Measurements from ENCODE around the gene EFCAB5. TPM values are rescaled to one million over a fixed set of nuclear protein-coding genes. Genes with fewer than 3 reads are reported as not detected.
"Not testable (repeated sequence)": the region's sequence is repeated elsewhere in the genome, so short reads cannot be mapped to it uniquely, and the experiment has no call there.

The EFCAB5 gene
- total RNA-seq, 1 experiment from 2014 or later = 0.16 TPM

GRCh38 chr17:30002088-30002487, 60.7 kb downstream of the EFCAB5 start:
- DNase-seq (ENCODE audit: low read depth in 1 of 2, low spot score in 2 of 2) = no peak
- Histone ChIP-seq H3K4me1 (replicated peaks) (peaks cover 6% of the 10 kb centered on the region), H3K4me3 (no peak overlapping the region), H3K36me3 (no peaks in the 10 kb centered on the region), H3K27ac (no peak overlapping the region), H3K9me3 (replicated peaks) (no peaks in the 10 kb centered on the region), H3K27me3 (replicated peaks) (no peaks in the 10 kb centered on the region)

DNA sequence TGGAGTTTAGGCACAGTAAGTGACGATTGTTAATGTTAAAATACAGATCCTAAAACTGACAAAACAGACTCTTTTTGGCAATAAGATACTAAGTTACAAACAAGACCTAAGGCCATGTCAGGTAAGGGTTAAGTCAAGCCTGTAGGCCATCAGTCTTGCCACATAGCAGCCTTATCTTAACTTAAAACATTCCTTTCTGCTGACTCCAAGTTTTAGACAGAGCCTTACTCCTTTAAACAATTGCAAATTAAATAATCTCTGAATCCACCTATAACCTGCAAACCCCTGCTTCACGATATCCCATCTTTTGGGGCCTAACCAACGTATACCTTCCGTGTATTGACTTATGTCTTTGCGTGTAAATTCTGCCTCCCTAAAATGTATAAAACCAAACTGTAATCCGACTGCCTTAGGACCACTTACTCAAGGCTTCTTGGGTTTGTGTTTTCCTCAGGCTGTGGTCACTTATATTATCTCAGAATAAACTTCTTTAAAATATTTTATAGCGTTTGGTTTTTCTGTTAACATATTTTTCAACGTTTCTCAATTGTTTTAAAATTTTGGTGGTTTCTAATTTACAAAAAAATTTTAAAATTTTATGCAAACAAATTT, 64.4 kb downstream of the EFCAB5 start:
- H3K36me3 ChIP-seq = no peaks in the 10 kb centered on the region
- DNase-seq (ENCODE audit: low read depth in 1 of 2, low spot score in 2 of 2) = peak in 1 of 2 experiments; percentile 6
- H3K27ac ChIP-seq = no peak overlapping the region
- no peak overlapping the region for H3K4me3 ChIP-seq
- peaks cover 6% of the 10 kb centered on the region for H3K4me1 ChIP-seq (replicated peaks)
- H3K9me3 ChIP-seq (replicated peaks) = no peaks in the 10 kb centered on the region
- no peaks in the 10 kb centered on the region for H3K27me3 ChIP-seq (replicated peaks)

GRCh38 chr17:30011934-30012333, 70.5 kb downstream of the EFCAB5 start:
- not testable (repeated sequence) for H3K27ac ChIP-seq; H3K4me1 ChIP-seq (replicated peaks); H3K9me3 ChIP-seq (replicated peaks); H3K4me3 ChIP-seq; DNase-seq (ENCODE audit: low read depth in 1 of 2, low spot score in 2 of 2); H3K27me3 ChIP-seq (replicated peaks); H3K36me3 ChIP-seq

DNA sequence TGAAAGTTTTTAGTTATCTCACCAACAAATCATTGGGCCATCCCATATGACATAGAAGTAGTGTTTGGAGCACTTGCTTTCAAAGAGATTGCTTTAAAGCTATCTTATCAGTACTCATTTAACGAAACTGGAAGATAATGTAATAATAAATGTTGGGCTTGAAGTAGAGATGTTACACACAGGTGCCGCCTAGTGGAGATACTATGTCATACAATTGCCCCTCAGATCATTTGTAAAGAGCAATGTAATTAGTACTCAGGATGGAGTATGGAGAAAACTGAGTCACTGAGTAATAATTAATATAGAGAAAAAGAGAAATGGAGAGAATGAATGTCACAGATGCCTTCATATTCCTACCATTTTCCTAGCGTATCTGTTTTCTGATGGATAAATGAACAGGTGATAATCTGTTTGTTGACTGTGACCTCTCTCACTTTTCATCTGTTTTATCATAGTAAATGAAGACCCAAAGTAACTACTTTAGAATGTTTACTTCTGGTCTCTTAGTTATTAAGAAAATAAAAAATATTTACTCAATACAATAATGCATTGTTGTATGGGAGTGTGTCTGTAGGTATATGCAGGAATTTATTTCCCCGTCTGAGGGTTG, 80.4 kb downstream of the EFCAB5 start:
- no peaks in the 10 kb centered on the region for H3K27me3 ChIP-seq (replicated peaks)
- H3K36me3 ChIP-seq = no peaks in the 10 kb centered on the region
- no peak overlapping the region for H3K4me3 ChIP-seq
- no peaks in the 10 kb centered on the region for H3K9me3 ChIP-seq (replicated peaks)
- DNase-seq (ENCODE audit: low read depth in 1 of 2, low spot score in 2 of 2) = peak in 1 of 2 experiments; percentile 33
- H3K4me1 ChIP-seq (replicated peaks) = no peaks in the 10 kb centered on the region
- H3K27ac ChIP-seq = no peak overlapping the region

DNA sequence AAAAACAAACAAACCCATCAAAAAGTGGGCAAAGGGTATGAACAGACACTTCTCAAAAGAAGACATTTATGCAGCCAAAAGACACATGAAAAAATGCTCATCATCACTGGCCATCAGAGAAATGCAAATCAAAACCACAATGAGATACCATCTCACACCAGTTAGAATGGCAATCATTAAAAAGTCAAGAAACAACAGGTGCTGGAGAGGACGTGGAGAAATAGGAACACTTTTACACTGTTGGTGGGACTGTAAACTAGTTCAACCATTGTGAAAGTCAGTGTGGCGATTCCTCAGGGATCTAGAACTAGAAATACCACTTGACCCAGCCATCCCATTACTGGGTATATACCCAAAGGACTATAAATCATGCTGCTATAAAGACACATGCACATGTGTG, 83.9 kb downstream of the EFCAB5 start:
- not testable (repeated sequence) for H3K27me3 ChIP-seq (replicated peaks); H3K36me3 ChIP-seq

DNA sequence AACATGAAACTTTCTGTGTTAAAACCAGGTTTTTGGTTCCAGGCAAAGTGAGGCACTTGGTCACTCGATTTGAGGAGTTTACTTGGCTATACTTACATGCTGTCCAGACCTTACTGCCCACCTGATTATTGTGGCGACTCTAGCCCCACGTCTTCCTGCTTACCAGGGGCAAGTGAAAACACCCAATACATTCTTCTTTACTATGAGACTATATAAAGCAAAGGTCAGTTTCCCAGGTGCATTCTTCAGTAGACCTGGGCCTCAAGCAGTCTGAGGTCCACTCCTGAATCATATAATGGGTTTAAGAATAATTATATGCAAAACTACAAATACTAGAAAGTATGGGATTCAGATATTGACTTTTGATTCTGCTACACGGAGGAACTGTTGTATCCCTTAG, 86.2 kb downstream of the EFCAB5 start:
- Histone ChIP-seq H3K4me3 (no peak overlapping the region), H3K4me1 (replicated peaks) (no peaks in the 10 kb centered on the region), H3K36me3 (no peaks in the 10 kb centered on the region), H3K27ac (no peak overlapping the region), H3K9me3 (replicated peaks) (no peaks in the 10 kb centered on the region), H3K27me3 (replicated peaks) (no peaks in the 10 kb centered on the region; the same call in 1 of the 2 replicates)
- no peak for DNase-seq (ENCODE audit: low read depth in 1 of 2, low spot score in 2 of 2)

More for the DNA sequence above, 83.9 kb downstream of the EFCAB5 start:
- not testable (repeated sequence) for H3K27ac ChIP-seq; H3K9me3 ChIP-seq (replicated peaks); H3K4me3 ChIP-seq; DNase-seq (ENCODE audit: low read depth in 1 of 2, low spot score in 2 of 2); H3K4me1 ChIP-seq (replicated peaks)

DNA sequence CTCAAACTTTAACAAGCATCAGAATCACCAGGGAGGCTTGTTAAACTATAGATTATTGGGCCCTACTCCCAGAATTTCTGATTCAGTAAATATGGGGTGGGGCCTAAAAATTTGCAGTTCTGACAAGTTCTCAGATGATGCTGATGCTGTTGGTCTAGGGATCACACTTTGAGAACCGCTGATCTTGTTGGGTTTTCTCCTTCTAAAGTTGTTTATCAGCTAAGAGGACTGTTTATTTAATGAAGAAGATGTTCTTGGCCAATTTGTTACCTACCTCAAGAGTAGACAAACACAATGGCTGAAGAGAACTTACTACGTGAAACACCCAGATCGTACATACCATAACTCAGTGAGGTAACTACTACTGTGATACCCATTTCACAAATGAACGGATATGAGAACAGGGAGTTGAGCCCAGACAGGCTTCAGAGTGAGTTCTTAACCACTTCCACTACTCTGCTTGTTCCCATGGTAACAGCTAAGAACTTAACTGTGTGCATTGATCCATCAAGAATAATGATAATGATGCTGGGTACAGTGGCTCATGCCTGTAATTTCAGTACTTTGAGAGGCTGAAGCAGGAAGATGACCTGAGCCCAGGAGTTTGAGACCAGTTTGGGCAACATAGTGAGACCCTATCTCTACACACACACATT, 89.9 kb downstream of the EFCAB5 start:
- Histone ChIP-seq H3K4me3 (no peak overlapping the region), H3K27me3 (replicated peaks) (peaks cover 16% of the 10 kb centered on the region), H3K4me1 (replicated peaks) (no peaks in the 10 kb centered on the region), H3K27ac (no peak overlapping the region), H3K36me3 (no peaks in the 10 kb centered on the region), H3K9me3 (replicated peaks) (no peaks in the 10 kb centered on the region)
- no peak for DNase-seq (ENCODE audit: low read depth in 1 of 2, low spot score in 2 of 2)

GRCh38 chr17:30035369-30035768, 93.9 kb downstream of the EFCAB5 start:
- DNase-seq (ENCODE audit: low read depth in 1 of 2, low spot score in 2 of 2) = no peak
- Histone ChIP-seq H3K27me3 (replicated peaks) (peaks cover 21% of the 10 kb centered on the region), H3K9me3 (replicated peaks) (no peaks in the 10 kb centered on the region), H3K36me3 (no peaks in the 10 kb centered on the region), H3K4me1 (replicated peaks) (no peaks in the 10 kb centered on the region), H3K27ac (no peak overlapping the region), H3K4me3 (no peak overlapping the region)

DNA sequence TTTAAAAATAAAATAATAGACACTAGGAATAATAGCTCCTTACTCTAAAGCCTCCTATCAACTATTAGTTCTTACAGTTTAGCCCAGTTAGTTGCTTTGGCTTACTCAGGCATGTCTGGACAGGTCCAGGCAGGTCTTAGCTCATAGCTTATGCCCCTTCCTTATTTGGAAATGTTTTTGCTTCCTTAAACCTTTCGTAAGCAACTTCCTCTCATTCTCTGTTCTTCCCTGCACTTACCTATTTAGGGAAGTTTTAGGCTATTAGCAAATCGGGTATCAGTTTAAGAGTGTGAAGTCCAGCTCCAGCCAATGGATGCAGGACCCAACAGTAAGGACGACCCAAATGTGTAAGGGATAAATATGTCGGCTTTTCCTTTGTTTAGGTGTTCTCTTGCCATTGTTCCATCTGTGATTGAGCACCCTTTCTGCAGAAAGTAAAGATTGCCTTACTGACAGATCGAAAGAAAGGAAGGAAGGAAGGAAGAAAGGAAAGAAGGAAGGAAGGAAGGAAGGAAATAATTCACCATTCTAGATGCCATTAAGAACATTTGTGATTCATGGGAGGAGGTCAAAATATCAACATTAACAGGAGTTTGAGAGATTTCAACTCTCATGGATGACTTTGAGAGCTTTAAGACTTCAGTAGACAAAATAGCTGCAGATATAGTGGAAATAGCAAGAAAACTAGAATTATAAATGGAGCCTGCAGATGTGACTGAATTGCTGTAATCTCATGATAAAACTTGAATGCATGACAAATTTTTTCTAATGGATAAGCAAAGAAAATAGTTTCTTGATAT, 99.5 kb downstream of the EFCAB5 start:
- not testable (repeated sequence) for H3K9me3 ChIP-seq (replicated peaks)

DNA sequence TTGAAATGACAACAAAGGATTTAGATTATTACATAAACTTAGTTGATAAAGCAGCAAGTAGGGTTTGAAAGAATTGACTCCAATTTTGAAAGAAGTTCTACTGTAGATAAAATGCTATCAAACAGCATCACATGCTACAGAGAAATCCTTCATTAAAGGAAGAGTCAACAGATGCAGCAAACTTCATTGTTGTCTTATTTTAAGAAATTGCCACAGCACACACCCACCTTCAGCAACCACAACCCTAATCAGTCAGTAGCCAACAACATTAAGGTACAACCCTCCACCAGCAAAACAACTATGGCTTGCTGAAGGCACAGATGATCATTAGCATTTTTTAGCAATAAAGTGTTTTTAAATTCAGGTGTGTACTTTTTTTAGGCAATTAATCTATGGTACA, 100.1 kb downstream of the EFCAB5 start:
- peaks cover 5% of the 10 kb centered on the region; the same call in 1 of the 2 replicates for H3K27me3 ChIP-seq (replicated peaks)
- H3K4me1 ChIP-seq (replicated peaks) = no peaks in the 10 kb centered on the region
- H3K27ac ChIP-seq = no peak overlapping the region
- H3K4me3 ChIP-seq = no peak overlapping the region
- no peaks in the 10 kb centered on the region for H3K9me3 ChIP-seq (replicated peaks)
- no peaks in the 10 kb centered on the region for H3K36me3 ChIP-seq
- no peak for DNase-seq (ENCODE audit: low read depth in 1 of 2, low spot score in 2 of 2)

More for the DNA sequence above, 99.5 kb downstream of the EFCAB5 start:
- not testable (repeated sequence) for H3K4me3 ChIP-seq; H3K27me3 ChIP-seq (replicated peaks); DNase-seq (ENCODE audit: low read depth in 1 of 2, low spot score in 2 of 2); H3K4me1 ChIP-seq (replicated peaks); H3K36me3 ChIP-seq; H3K27ac ChIP-seq

- Histone ChIP-seq H3K4me3 (no peak overlapping the region), H3K9me3 (replicated peaks) (peaks cover 6% of the 10 kb centered on the region; the same call in 1 of the 2 replicates), H3K27me3 (replicated peaks) (0 out of 2 replicates have a peak, but pooled peaks cover 4% of the 10 kb centered on the region), H3K36me3 (no peaks in the 10 kb centered on the region), H3K4me1 (replicated peaks) (no peaks in the 10 kb centered on the region), H3K27ac (no peak overlapping the region)
- DNase-seq (ENCODE audit: low read depth in 1 of 2, low spot score in 2 of 2) = no peak
Measured at GRCh38 chr17:30062372-30062771, 120.9 kb downstream of the EFCAB5 start.

- Histone ChIP-seq H3K4me3 (no peak overlapping the region), H3K36me3 (no peaks in the 10 kb centered on the region), H3K27ac (no peak overlapping the region), H3K9me3 (replicated peaks) (peaks cover 6% of the 10 kb centered on the region; the same call in 1 of the 2 replicates), H3K27me3 (replicated peaks) (0 out of 2 replicates have a peak, but pooled peaks cover 2% of the 10 kb centered on the region), H3K4me1 (replicated peaks) (no peaks in the 10 kb centered on the region)
- no peak for DNase-seq (ENCODE audit: low read depth in 1 of 2, low spot score in 2 of 2)
Measured at GRCh38 chr17:30064738-30065137, 123.3 kb downstream of the EFCAB5 start.

DNA sequence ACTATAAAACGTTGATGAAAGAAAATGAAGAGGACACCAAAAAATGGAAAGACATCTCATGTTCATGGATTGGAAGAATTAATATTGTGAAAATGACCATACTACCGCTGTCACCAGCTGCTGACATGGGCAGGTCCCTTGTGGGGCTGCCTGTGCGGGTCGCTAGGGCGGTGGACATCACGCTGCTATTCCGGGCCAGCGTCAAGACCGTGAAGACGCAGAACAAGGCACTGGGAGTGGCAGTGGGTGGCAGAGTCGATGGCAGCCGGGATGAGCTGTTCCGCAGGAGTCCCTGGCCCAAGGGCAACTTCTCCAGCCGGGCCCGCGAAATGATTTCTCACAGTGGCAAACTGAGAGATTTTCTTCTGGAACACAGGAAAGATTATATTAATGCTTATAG, 127.0 kb downstream of the EFCAB5 start:
- peaks cover 6% of the 10 kb centered on the region; the same call in 1 of the 2 replicates for H3K9me3 ChIP-seq (replicated peaks)
- no peaks in the 10 kb centered on the region for H3K4me1 ChIP-seq (replicated peaks)
- no peak overlapping the region for H3K27ac ChIP-seq
- no peak overlapping the region for H3K4me3 ChIP-seq
- DNase-seq (ENCODE audit: low read depth in 1 of 2, low spot score in 2 of 2) = no peak
- no peaks in the 10 kb centered on the region for H3K36me3 ChIP-seq
- H3K27me3 ChIP-seq (replicated peaks) = 0 out of 2 replicates have a peak, but pooled peaks cover 4% of the 10 kb centered on the region

Data from SJSA1 (cell line).